DMS153 treated with DMSO at 0.1 percent for 48 hours (cell line): Measurements from ENCODE around the gene TM9SF2.
"Not testable (repeated sequence)": the region's sequence is repeated elsewhere in the genome, so short reads cannot be mapped to it uniquely, and the experiment has no call there.

Experiments
- DNase-seq: peaks from one replicate; lab custom pipeline; 2025; ENCODE audit not compliant: unreplicated experiment; lab: John Stamatoyannopoulos, UW

Gene TM9SF2, protein sequence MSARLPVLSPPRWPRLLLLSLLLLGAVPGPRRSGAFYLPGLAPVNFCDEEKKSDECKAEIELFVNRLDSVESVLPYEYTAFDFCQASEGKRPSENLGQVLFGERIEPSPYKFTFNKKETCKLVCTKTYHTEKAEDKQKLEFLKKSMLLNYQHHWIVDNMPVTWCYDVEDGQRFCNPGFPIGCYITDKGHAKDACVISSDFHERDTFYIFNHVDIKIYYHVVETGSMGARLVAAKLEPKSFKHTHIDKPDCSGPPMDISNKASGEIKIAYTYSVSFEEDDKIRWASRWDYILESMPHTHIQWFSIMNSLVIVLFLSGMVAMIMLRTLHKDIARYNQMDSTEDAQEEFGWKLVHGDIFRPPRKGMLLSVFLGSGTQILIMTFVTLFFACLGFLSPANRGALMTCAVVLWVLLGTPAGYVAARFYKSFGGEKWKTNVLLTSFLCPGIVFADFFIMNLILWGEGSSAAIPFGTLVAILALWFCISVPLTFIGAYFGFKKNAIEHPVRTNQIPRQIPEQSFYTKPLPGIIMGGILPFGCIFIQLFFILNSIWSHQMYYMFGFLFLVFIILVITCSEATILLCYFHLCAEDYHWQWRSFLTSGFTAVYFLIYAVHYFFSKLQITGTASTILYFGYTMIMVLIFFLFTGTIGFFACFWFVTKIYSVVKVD

DNA sequence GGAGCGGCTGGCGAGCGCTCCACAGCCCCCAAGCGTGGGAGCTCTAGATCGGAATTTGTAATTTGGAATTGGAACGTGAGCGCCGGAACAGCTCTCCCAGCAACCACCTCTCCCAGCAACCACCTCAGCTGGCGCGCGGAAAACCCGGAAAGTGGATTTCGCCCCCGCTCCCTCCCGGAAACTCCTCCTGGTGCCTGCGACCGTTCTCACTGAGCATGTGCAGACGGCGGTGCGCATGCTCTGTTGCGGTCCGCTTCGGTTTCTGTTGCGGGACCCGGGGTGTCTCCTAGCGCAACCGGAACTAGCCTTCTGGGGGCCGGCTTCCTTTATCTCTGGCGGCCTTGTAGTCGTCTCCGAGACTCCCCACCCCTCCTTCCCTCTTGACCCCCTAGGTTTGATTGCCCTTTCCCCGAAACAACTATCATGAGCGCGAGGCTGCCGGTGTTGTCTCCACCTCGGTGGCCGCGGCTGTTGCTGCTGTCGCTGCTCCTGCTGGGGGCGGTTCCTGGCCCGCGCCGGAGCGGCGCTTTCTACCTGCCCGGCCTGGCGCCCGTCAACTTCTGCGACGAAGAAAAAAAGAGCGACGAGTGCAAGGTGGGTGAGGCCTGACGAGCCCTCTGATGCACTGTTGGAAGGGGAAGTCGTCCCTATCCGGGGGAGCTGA is at the start of gene TM9SF2:
Gene TM9SF2, plus strand, starts transcription at position 289 of the 664 bp plus-strand sequence. Its CDS starts 135 bp downstream, at position 424.
- peak; percentile 89 for DNase-seq

GRCh38 chr13:99454518-99455183 is 46.6 kb upstream of the TM9SF2 start:
- no peak for DNase-seq

DNA sequence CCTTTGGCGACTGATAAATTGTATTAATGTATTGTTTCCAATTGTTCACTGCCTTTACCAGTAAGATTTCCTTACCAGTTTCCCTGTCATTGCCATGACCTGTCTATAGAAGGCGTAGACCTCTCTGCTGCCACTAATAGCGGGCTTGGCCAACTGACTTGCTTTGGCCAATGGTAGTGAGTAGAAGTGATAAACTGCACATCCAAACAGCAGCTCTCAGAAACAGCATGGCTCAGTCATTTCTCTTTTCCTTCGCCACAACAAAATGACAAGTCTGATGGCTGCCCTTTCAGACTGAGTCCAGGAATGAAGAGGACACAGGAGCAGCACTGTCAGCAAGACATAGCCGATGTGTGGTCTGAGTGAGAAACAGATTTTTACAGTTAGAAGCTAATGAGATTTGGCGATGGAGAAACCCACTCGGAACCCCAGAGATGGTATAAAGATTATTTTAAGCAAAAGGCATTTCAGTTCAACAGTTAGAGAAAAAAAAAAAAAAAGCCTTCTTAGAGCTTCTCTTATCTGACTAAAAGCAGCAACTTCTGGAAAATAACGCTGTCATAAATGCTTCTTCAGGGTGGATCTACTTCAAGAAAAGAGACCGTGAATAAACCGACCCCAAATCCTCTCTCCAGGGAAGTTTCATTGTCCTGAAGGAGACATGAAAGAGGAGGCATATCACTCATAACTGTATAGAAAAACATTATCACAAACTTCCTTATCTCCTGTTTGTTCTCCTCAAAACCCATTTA is 42.0 kb upstream of the TM9SF2 start:
- no peak for DNase-seq

GRCh38 chr13:99460802-99461201 is 40.5 kb upstream of the TM9SF2 start:
- not testable (repeated sequence) for DNase-seq

- DNase-seq: no peak
Measured at GRCh38 chr13:99463646-99464397, 37.5 kb upstream of the TM9SF2 start.

- DNase-seq: no peak
Measured at GRCh38 chr13:99464441-99464949, 36.8 kb upstream of the TM9SF2 start.

GRCh38 chr13:99465454-99465853 is 35.8 kb upstream of the TM9SF2 start:
- no peak for DNase-seq

DNA sequence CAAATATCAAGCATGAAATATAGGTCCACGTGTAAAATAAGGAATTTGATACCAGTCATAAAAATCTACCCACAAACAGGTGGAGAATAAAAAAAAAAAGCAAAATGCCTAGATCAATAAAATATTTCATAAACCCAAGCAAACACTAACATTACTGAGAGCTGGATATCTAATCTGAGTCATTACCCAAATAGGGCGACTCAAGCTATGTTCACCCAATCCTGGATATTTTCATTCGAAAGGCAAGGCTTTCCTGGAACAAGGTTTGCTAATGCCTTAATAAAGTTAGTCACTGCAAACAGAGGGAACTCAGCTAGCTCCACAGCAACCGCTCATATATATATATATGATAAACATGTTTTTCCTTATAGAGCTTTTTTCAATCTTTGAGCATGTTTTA is 33.5 kb upstream of the TM9SF2 start:
- DNase-seq: no peak

DNA sequence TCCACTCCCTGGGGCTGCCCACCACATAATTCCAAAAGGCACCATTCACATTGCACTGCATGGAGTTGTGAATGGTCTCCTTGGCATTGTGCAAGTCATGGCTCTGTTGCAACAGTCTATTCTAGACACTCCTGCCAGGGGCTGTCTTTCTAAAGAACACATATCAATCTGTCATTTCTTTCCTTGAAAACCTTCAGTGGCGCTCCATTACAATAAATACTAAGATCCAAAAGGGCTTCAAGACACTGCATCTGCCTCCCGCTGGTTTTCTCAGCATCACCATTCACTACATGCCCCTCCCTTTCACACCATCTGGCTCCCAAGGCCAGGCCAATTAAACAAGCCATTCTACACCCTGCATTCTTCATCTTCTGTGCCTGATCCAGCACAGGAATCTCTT is 32.2 kb upstream of the TM9SF2 start:
- no peak for DNase-seq

DNA sequence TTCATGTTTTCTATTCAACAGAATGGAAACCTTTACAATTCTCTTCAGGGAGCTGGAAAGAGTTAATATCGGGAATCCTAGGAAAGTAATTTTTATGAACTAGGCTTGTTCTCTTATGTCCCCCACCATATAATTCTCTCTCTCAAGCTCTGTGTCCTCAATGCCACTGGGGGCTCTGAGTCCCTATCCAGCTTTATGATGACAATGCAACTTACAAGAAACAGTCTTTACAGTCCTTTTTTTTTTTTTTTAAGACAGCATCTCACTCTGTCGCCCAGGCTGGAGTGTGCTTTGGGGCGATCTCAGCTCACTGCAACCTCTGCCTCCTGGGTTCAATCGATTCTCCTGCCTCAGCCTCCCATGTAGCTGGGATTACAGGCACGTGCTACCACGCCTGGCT is 31.2 kb upstream of the TM9SF2 start:
- DNase-seq: no peak

DNA sequence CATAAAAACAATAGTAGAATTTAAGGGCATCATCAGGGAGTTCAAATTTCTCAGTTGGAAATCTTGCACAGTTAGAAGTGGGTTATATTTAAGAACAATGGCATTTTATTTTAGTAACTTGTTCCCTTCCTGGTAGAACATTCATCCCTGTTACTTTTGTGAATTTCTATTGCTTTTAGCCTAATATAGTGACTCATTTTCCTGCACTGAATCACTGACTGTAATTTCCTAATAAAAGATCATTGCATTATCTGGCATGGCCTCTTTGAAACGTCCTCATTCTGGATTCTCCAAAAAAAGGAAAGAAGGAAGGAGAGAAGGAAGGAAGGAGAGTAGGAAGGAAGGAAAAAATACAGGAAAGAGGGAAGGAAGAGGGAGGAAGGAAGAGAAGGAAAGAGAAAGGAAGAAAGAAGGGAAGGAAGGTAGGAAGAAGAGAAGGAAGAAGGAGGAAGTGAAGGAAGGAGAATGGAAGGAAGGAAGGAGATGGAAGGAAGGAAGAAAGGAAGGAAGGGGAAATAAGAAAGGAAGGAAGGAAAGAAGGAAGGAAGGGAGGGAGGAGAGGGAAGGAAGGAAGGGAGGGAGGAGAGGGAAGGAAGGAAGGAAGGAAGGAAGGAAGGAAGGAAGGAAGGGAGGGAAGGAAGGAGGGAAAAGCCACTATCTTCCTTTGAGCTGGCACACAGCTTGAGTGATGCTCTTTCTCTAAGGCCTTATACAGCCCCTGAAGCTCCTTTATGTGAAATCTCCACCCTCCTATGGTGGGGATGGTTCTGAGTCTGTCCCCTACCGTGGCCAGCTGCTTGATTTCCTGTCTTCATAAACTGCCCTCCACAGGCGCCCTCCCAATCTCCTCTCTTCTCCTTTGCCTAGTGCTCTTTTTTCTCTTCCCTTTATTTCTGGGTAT is 29.8 kb upstream of the TM9SF2 start:
- DNase-seq: no peak

GRCh38 chr13:99472122-99472440 is 29.2 kb upstream of the TM9SF2 start:
- DNase-seq: no peak

- no peak for DNase-seq
Measured at GRCh38 chr13:99473515-99473914, 27.8 kb upstream of the TM9SF2 start.

DNA sequence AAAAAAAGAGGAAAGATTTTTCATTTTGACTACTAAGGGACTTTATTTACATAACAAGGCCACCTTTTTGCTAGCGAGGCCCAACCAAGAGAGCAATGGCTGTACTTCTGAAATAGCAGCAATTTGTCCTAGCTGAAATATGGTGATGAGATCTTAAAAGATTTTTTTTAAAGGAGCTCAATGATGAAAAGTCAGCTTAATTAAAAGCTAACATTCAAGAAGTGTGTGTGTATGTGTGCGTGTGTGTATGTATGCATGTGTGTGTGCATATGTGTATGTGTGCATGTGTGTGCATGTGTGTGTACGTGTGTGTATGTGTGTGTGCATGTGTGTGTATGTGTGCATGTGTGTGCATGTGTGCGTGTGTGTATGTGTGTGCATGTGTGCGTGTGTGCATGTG is 24.6 kb upstream of the TM9SF2 start:
- DNase-seq: no peak

DNA sequence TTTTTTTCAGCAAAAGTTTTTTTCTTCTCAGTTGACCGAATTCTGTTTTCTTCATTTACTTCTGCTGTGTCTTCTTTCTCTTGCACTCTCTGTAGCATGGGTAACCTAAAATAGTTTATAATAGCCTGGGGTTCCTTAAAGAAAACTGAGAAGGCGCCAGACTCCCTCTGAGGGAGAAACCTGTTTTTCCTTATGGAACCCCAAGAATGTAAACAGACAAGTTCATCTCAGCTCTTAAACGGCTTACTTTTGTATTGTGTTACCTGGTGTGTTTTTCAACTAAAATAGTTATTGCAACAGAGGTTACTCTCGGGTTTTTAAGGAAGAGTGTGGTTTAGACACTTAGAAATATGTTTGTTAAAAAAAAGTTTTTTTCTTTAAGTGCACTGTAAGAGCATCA is 23.8 kb upstream of the TM9SF2 start:
- no peak for DNase-seq

DNA sequence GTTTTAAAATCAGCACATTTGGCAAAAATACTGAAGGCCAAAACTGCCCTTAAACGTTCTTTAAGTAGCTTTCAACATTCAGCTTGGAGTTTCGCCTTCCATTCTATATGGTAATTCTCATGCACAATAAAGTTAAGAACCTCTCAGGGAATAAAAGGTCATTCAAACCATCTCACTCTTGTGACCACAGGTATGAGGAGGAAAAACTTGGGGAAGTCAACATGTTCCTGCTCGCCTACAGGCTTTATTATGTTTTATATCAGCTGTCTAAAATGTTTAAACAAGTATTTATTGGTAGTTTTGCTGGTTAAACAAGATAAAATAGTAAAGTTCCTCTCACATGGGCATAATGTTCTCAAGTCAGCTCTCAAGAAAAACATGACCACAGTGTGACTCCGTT is 19.9 kb upstream of the TM9SF2 start:
- no peak for DNase-seq

GRCh38 chr13:99484473-99484872 is 16.8 kb upstream of the TM9SF2 start:
- DNase-seq: no peak

DNA sequence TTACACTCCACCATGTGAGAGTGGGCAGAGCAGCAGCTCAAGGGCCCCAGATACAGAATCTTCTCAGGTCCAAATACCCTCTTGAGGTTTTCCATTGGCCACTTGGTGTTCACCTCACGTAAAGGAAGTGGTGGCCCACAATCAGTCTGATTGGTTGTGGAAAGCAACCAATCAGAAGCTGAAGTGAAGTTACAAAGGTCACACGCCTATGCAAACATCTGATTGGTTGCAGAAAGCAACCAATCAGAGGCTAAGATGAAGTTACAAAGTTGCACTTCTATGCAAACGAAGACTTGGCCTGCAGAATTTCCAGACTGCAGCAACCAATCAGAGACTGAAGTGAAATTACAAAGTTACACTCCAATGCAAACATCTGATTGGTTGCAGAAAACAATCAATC is 14.3 kb upstream of the TM9SF2 start:
- DNase-seq: no peak

DNA sequence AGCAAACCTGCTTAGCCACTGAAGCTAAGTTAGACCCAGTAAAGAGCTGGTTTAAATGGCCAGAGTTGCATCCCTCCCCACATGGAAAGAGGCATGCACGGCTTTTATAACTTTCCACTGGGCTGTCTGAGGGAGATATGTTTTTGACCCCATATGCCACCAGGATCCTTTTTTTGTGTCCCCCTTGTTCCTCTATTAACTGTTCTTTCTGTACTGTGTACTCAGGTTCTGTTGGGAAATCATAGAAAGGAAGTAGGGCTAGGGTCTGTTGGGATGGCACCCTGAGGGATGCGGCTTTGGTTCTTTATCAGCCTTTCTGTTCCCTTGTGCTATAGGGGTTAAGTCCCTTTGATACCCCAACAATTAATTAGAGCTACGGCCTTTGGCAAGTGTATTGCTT is 12.2 kb upstream of the TM9SF2 start:
- no peak for DNase-seq
